ENCODE measurements around the gene OR10A6.

OR10A6 gene

GRCh38 chr11:7892059-7892699 lies 38.9 kb downstream of the OR10A6 start:
- no peaks in the 10 kb centered on the region for H3K36me3 ChIP-seq (ENCODE audit: control insufficient read depth, insufficient read depth, low read length)
- DNase-seq (ENCODE audit: extremely low read depth, insufficient read length), result peak; percentile 28
- H3K4me3 ChIP-seq (replicated peaks; ENCODE audit: low read depth, low read length), result no peak overlapping the region
- H3K27me3 ChIP-seq (replicated peaks; ENCODE audit: control insufficient read depth, insufficient read depth, low read length), result no peaks in the 10 kb centered on the region
- TF ChIP-seq CTCF (IDR thresholded peaks at IDR 0.05; ENCODE audit: insufficient read depth, low read length, poor library complexity, severe bottlenecking), result no peak

GRCh38 chr11:7890417-7891172 lies 40.5 kb downstream of the OR10A6 start:
- H3K36me3 ChIP-seq (ENCODE audit: control insufficient read depth, insufficient read depth, low read length), result no peaks in the 10 kb centered on the region
- peak; percentile 13 for DNase-seq (ENCODE audit: extremely low read depth, insufficient read length)
- no peaks in the 10 kb centered on the region for H3K27me3 ChIP-seq (replicated peaks; ENCODE audit: control insufficient read depth, insufficient read depth, low read length)
- no peak for TF ChIP-seq CTCF (IDR thresholded peaks at IDR 0.05; ENCODE audit: insufficient read depth, low read length, poor library complexity, severe bottlenecking)
- H3K4me3 ChIP-seq (replicated peaks; ENCODE audit: low read depth, low read length), result no peak overlapping the region

DNA sequence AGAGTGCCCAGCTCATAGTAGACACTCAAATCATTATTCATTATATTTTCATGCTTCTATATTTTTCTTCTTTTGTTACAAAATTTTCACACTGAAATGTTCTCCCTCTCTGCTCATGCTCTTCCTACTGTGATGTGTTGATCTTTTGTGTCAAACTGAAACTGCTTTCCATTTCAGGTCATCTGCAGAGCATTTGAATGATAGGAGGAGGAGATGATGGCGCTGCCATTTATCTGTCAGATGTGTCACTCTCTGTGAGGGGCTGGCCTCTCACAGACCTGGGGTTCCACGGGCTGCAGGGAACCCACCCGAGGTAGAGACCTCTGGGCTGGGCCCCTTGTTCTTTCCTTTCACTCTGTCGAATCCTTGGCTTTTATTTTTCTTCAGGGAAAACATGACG lies 41.1 kb downstream of the OR10A6 start:
- Histone ChIP-seq H3K4me3 (replicated peaks; ENCODE audit: low read depth, low read length) (no peak overlapping the region), H3K27me3 (replicated peaks; ENCODE audit: control insufficient read depth, insufficient read depth, low read length) (no peaks in the 10 kb centered on the region)
- no peak for TF ChIP-seq CTCF (IDR thresholded peaks at IDR 0.05; ENCODE audit: insufficient read depth, low read length, poor library complexity, severe bottlenecking)

GRCh38 chr11:7882860-7883259 lies 48.2 kb downstream of the OR10A6 start:
- Histone ChIP-seq H3K4me3 (replicated peaks; ENCODE audit: low read depth, low read length) (no peak overlapping the region), H3K27me3 (replicated peaks; ENCODE audit: control insufficient read depth, insufficient read depth, low read length) (no peaks in the 10 kb centered on the region), H3K36me3 (ENCODE audit: control insufficient read depth, insufficient read depth, low read length) (no peaks in the 10 kb centered on the region)
- DNase-seq (ENCODE audit: extremely low read depth, insufficient read length), result no peak
- no peak for TF ChIP-seq CTCF (IDR thresholded peaks at IDR 0.05; ENCODE audit: insufficient read depth, low read length, poor library complexity, severe bottlenecking)

More for the DNA sequence above, 41.1 kb downstream of the OR10A6 start:
- peak; percentile 20 for DNase-seq (ENCODE audit: extremely low read depth, insufficient read length)
- no peaks in the 10 kb centered on the region for H3K36me3 ChIP-seq (ENCODE audit: control insufficient read depth, insufficient read depth, low read length)
